Activated CD4-positive, alpha-beta T cell treated with anti-CD3 and anti-CD28 coated beads for 36 hours (primary cell): ENCODE results near the gene SKAP1. TPM values are rescaled to one million over a fixed set of nuclear protein-coding genes. Genes with fewer than 3 reads are reported as not detected.

Experiments used
- ATAC-seq: fragments of 200-7000 bp; cut with Tn5 transposase; one replicate; pipeline ENCODE4 v1.10.0; 2021; ENCODE audit warnings: mild to moderate bottlenecking, moderate library complexity
- CTCF ChIA-PET: fragments of 350-600 bp; sonication (Branson Sonifier 250); formaldehyde crosslinking; loops from one replicate; lab custom pipeline; 2021; ENCODE audit warnings: antibody characterized with exemption; lab: Charles Lee
- POLR2A ChIA-PET: fragments of 350-600 bp; sonication (Branson Sonifier 250); formaldehyde crosslinking; loops from one replicate; lab custom pipeline; 2021; ENCODE audit warnings: antibody characterized with exemption, inconsistent platforms; lab: Charles Lee
- DNase-seq: peaks from one replicate; pipeline ENCODE4 v3.0.0-alpha.2; 2020
- H3K27ac Mint-ChIP-seq: one replicate; pipeline ENCODE4 v1.8.0; 2021; ENCODE audit warnings: mixed read lengths
- H3K27me3 Mint-ChIP-seq: one replicate; pipeline ENCODE4 v1.8.0; 2021; ENCODE audit warnings: mixed read lengths
- H3K36me3 Mint-ChIP-seq: one replicate; pipeline ENCODE4 v1.8.0; 2021; ENCODE audit warnings: low read depth, mixed read lengths
- H3K4me1 Mint-ChIP-seq: one replicate; pipeline ENCODE4 v1.8.0; 2021; ENCODE audit warnings: mixed read lengths
- H3K4me3 Mint-ChIP-seq: one replicate; pipeline ENCODE4 v1.8.0; 2021; ENCODE audit warnings: mild to moderate bottlenecking, moderate library complexity, mixed read lengths
- H3K9me3 Mint-ChIP-seq: one replicate; pipeline ENCODE4 v1.8.0; 2021; ENCODE audit warnings: low read depth, mixed read lengths
- intact Hi-C, 2 experiments: fragments of 100-400 bp; cut with DNase I in 1 of 2; cut with micrococcal nuclease in 1 of 2; formaldehyde crosslinking; loops; one replicate each; pipeline versions ENCODE4 v1.14.2 to v1.15.1; 2022 to 2024; cut with DNase I, micrococcal nuclease
- total RNA-seq, 2 experiments: library from RNA; stranded (reverse); gene quantifications; one replicate each; pipeline ENCODE4 v1.2.3, GENCODE V29; 2021

Gene SKAP1
- total RNA-seq, 2 experiments from 2014 or later: 76.1 to 109 TPM

- CTCF ChIA-PET: interaction anchor here (1.1 kb wide), 1 partner anchor 11 kb away, joined by 3 read pairs; no protein-coding TSS in a partner anchor
- H3K36me3 Mint-ChIP-seq: peaks cover 23% of the 10 kb centered on the region
- ATAC-seq (no peak), DNase-seq (no peak)
- POLR2A ChIA-PET: no interaction called here
- H3K9me3 Mint-ChIP-seq: no peaks in the 10 kb centered on the region
- peaks cover 1% of the 10 kb centered on the region for H3K4me1 Mint-ChIP-seq
- no peaks in the 10 kb centered on the region for H3K27me3 Mint-ChIP-seq
- no peak overlapping the region for H3K27ac Mint-ChIP-seq
- intact Hi-C loops: no loop called here
- no peak overlapping the region for H3K4me3 Mint-ChIP-seq
These were observed 268.7 kb downstream of the SKAP1 start for GRCh38 chr17:48161127-48161905.

GRCh38 chr17:48160177-48161081 lies 269.6 kb downstream of the SKAP1 start:
- H3K27me3 Mint-ChIP-seq: no peaks in the 10 kb centered on the region
- POLR2A ChIA-PET: no interaction called here
- H3K9me3 Mint-ChIP-seq: no peaks in the 10 kb centered on the region
- H3K4me3 Mint-ChIP-seq: no peak overlapping the region
- ATAC-seq (no peak), DNase-seq (no peak)
- CTCF ChIA-PET: interaction anchor here (0.6 to 1.0 kb wide), 4 partner anchors 12 to 141 kb away, joined by 3 to 4 read pairs (median 4); no protein-coding TSS in a partner anchor
- H3K27ac Mint-ChIP-seq: no peak overlapping the region
- peaks cover 23% of the 10 kb centered on the region for H3K36me3 Mint-ChIP-seq
- H3K4me1 Mint-ChIP-seq: no peaks in the 10 kb centered on the region
- intact Hi-C loops: no loop called here

GRCh38 chr17:48159232-48159631 lies 270.8 kb downstream of the SKAP1 start:
- Mint-ChIP-seq H3K27me3 (no peaks in the 10 kb centered on the region), H3K36me3 (peaks cover 29% of the 10 kb centered on the region), H3K4me3 (no peak overlapping the region), H3K9me3 (no peaks in the 10 kb centered on the region), H3K27ac (no peak overlapping the region), H3K4me1 (no peaks in the 10 kb centered on the region)
- intact Hi-C loops: no loop called here
- ChIA-PET CTCF (interaction anchor here (0.9 to 1.3 kb wide), 5 partner anchors 11 to 470 kb away, joined by 3 to 4 read pairs (median 4); no protein-coding TSS in a partner anchor), POLR2A (interaction anchor here (0.6 kb wide), 1 partner anchor 467 kb away, joined by 6 read pairs; no protein-coding TSS in a partner anchor)
- ATAC-seq (no peak), DNase-seq (no peak)

- POLR2A ChIA-PET: no interaction called here
- DNase-seq (no peak), ATAC-seq (no peak)
- Mint-ChIP-seq H3K9me3 (no peaks in the 10 kb centered on the region), H3K4me3 (no peak overlapping the region), H3K4me1 (no peaks in the 10 kb centered on the region), H3K27me3 (no peaks in the 10 kb centered on the region), H3K36me3 (peaks cover 23% of the 10 kb centered on the region), H3K27ac (no peak overlapping the region)
- intact Hi-C loops: no loop called here
- CTCF ChIA-PET: interaction anchor here (0.6 to 1.2 kb wide), 4 partner anchors 9 to 337 kb away, joined by 3 to 5 read pairs (median 4); no protein-coding TSS in a partner anchor
These were observed 274.0 kb downstream of the SKAP1 start for GRCh38 chr17:48155889-48156611.

GRCh38 chr17:48153691-48154358 lies 276.2 kb downstream of the SKAP1 start:
- ChIA-PET CTCF (interaction anchor here (0.7 to 0.9 kb wide), 2 partner anchors 42 to 466 kb away, joined by 3 read pairs; no protein-coding TSS in a partner anchor), POLR2A (no interaction called here)
- no peak for ATAC-seq
- H3K27me3 Mint-ChIP-seq: no peaks in the 10 kb centered on the region
- H3K27ac Mint-ChIP-seq: no peak overlapping the region
- H3K9me3 Mint-ChIP-seq: no peaks in the 10 kb centered on the region
- no peaks in the 10 kb centered on the region for H3K4me1 Mint-ChIP-seq
- H3K36me3 Mint-ChIP-seq: peaks cover 13% of the 10 kb centered on the region
- no peak overlapping the region for H3K4me3 Mint-ChIP-seq
- intact Hi-C loops: loop anchor here in 1 of 2 experiments (5.0 kb wide), 1 partner anchor 438 kb away; the partner anchor contains the start of genes HOXB3 and HOXB5
- peak; percentile 30 for DNase-seq

GRCh38 chr17:48152289-48152688 lies 277.7 kb downstream of the SKAP1 start:
- intact Hi-C loops: loop anchor here in 1 of 2 experiments (5.0 kb wide), 1 partner anchor 440 kb away; the partner anchor contains the start of genes HOXB3 and HOXB5
- Mint-ChIP-seq H3K4me1 (no peaks in the 10 kb centered on the region), H3K9me3 (no peaks in the 10 kb centered on the region), H3K27ac (no peak overlapping the region), H3K27me3 (no peaks in the 10 kb centered on the region), H3K4me3 (no peak overlapping the region), H3K36me3 (peaks cover 13% of the 10 kb centered on the region)
- DNase-seq: no peak
- POLR2A ChIA-PET: no interaction called here
- no peak for ATAC-seq
- CTCF ChIA-PET: interaction anchor here (0.8 kb wide), 2 partner anchors 13 to 22 kb away, joined by 3 to 5 read pairs; no protein-coding TSS in a partner anchor

GRCh38 chr17:48151220-48151619 lies 278.8 kb downstream of the SKAP1 start:
- peaks cover 9% of the 10 kb centered on the region for H3K36me3 Mint-ChIP-seq
- DNase-seq: no peak
- CTCF ChIA-PET: interaction anchor here (0.6 to 0.7 kb wide), 3 partner anchors 60 to 442 kb away, joined by 3 read pairs; no protein-coding TSS in a partner anchor
- no peak overlapping the region for H3K27ac Mint-ChIP-seq
- H3K4me3 Mint-ChIP-seq: no peak overlapping the region
- no peaks in the 10 kb centered on the region for H3K4me1 Mint-ChIP-seq
- no peaks in the 10 kb centered on the region for H3K9me3 Mint-ChIP-seq
- intact Hi-C loops: loop anchor here in 1 of 2 experiments (5.0 kb wide), 1 partner anchor 441 kb away; the partner anchor contains the start of genes HOXB3 and HOXB5
- POLR2A ChIA-PET: interaction anchor here (0.6 kb wide), 2 partner anchors 27 to 83 kb away, joined by 3 read pairs; no protein-coding TSS in a partner anchor
- no peaks in the 10 kb centered on the region for H3K27me3 Mint-ChIP-seq
- ATAC-seq: no peak

GRCh38 chr17:48150597-48151001 lies 279.4 kb downstream of the SKAP1 start:
- DNase-seq: no peak
- Mint-ChIP-seq H3K27me3 (no peaks in the 10 kb centered on the region), H3K9me3 (no peaks in the 10 kb centered on the region), H3K36me3 (peaks cover 9% of the 10 kb centered on the region), H3K4me3 (no peak overlapping the region), H3K27ac (no peak overlapping the region), H3K4me1 (no peaks in the 10 kb centered on the region)
- no peak for ATAC-seq
- intact Hi-C loops: loop anchor here in 1 of 2 experiments (5.0 kb wide), 1 partner anchor 442 kb away; the partner anchor contains the start of genes HOXB3 and HOXB5
- POLR2A ChIA-PET: interaction anchor here (0.6 kb wide), 1 partner anchor 26 kb away, joined by 3 read pairs; no protein-coding TSS in a partner anchor
- CTCF ChIA-PET: interaction anchor here (0.6 kb wide), 2 partner anchors 61 to 364 kb away, joined by 3 read pairs; no protein-coding TSS in a partner anchor

GRCh38 chr17:48149787-48150463 lies 280.1 kb downstream of the SKAP1 start:
- Mint-ChIP-seq H3K9me3 (no peaks in the 10 kb centered on the region), H3K27ac (no peak overlapping the region), H3K36me3 (peaks cover 6% of the 10 kb centered on the region), H3K27me3 (no peaks in the 10 kb centered on the region), H3K4me1 (peaks cover 4% of the 10 kb centered on the region), H3K4me3 (no peak overlapping the region)
- POLR2A ChIA-PET: no interaction called here
- no peak for DNase-seq
- intact Hi-C loops: loop anchor here (5.0 to 10.0 kb wide), 2 partner anchors 442 to 445 kb away; partner anchors contain the start of genes HOXB3 (in 2 of the 2) and HOXB5 (in 2 of the 2)
- CTCF ChIA-PET: interaction anchor here (1.3 kb wide), 1 partner anchor 11 kb away, joined by 3 read pairs; no protein-coding TSS in a partner anchor
- no peak for ATAC-seq
